Coronary artery (tissue), 2 donors: Measurements from ENCODE around the gene CARMIL3.

Experiments used
- DNase-seq: peaks from one replicate; pipeline ENCODE4 v3.0.0-alpha.2; 2017; ENCODE audit warnings: low spot score
- H3K27ac ChIP-seq, 2 donors: fragments of 200-600 bp; sonication (generic); one replicate each; pipeline ENCODE4 v1.5.1; 2016 to 2019
- H3K4me3 ChIP-seq: fragments of 200-600 bp; sonication (generic); 2 replicates; pipeline ENCODE4 v1.5.1; 2016; ENCODE audit warnings: mild to moderate bottlenecking, moderate library complexity
- TF ChIP-seq, protein P1 (sequence below): fragments of 200-600 bp; sonication (generic); IDR thresholded peaks from one replicate; pipeline ENCODE4 v1.5.1; 2019; ENCODE audit warnings: antibody characterized with exemption

CARMIL3 gene

DNA sequence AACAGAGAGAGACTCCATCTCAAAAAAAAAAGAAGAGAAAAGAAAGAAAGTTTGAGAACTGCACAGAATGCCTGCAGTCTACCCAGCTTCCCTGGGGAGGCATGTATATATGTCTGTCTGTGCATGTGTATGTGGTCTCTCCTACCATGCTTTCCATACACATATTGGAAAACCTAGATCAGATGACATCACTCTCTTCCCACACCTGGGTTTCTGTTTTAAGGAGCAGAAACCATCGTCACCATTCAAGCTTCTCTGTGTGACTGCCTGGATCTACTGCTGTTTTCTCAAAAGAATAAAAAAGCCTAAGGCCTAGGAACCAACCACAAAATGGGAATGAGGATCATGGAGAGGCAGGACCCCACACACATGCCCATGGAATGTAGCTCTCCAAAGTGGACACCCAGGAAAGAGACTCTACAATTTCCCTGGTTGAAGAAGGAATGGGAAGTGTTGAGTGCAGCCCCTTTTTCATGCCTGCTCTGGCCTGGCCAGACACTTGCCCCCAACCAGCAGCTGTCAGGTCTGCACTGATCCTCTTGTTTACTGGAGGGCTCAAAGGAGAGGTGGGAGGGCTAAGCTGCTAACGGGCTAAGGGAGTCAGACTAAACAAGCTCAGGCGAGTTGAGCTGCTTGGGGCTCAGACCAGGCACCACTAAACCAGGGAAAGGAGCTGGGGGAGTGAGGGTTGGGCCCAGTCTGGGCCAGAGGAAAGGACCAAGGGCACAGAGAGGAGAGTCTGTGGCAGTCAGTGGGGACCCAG, 34.6 kb downstream of the CARMIL3 start:
- Histone ChIP-seq H3K4me3 (no peak overlapping the region), H3K27ac (no peak overlapping the region)
- TF ChIP-seq, protein P1, sequence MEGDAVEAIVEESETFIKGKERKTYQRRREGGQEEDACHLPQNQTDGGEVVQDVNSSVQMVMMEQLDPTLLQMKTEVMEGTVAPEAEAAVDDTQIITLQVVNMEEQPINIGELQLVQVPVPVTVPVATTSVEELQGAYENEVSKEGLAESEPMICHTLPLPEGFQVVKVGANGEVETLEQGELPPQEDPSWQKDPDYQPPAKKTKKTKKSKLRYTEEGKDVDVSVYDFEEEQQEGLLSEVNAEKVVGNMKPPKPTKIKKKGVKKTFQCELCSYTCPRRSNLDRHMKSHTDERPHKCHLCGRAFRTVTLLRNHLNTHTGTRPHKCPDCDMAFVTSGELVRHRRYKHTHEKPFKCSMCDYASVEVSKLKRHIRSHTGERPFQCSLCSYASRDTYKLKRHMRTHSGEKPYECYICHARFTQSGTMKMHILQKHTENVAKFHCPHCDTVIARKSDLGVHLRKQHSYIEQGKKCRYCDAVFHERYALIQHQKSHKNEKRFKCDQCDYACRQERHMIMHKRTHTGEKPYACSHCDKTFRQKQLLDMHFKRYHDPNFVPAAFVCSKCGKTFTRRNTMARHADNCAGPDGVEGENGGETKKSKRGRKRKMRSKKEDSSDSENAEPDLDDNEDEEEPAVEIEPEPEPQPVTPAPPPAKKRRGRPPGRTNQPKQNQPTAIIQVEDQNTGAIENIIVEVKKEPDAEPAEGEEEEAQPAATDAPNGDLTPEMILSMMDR: no peak
- DNase-seq: no peak

DNA sequence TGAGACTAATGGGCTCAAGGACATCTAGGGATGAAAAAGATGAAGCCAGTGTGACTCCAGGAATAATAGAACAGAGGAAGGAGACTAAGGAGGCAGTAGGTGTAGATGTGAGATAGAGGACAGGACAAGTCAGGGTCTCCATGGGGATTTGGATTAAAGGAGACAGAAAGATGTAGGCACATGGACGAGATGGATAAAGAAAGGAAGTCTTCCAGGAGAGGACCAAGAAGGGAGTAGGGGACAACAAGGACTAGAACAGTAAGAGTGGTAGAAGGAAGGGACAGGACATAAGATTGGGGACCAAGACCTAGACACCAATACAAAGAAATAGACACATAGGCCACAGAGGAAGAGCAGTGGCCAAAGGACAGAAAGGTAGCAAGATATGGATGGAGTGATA, 35.2 kb downstream of the CARMIL3 start:
- no peak for DNase-seq
- Histone ChIP-seq H3K27ac (no peak overlapping the region), H3K4me3 (no peak overlapping the region)
- TF ChIP-seq, protein P1: no peak

DNA sequence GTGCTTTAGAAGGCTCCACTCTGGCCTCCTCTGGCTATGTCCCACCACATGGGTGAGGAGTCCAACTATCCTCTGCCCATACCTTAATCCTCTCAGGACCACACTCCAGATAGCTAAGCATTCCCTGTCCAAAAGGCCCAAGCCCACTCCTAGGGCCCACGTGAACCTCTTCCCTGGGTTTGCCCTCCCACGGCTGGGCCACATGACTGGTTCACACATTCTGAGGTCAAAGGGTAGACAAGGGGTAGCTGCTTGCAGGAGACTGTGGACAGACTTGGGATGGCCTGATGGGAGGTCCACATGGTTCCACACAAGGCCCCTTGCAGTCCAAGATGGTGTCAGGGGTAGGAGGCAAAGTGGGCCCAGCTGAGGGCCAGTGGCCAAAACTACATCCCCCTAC, 36.3 kb downstream of the CARMIL3 start:
- Histone ChIP-seq H3K4me3 (no peak overlapping the region), H3K27ac (no peak overlapping the region)
- TF ChIP-seq, protein P1: no peak
- DNase-seq: no peak

DNA sequence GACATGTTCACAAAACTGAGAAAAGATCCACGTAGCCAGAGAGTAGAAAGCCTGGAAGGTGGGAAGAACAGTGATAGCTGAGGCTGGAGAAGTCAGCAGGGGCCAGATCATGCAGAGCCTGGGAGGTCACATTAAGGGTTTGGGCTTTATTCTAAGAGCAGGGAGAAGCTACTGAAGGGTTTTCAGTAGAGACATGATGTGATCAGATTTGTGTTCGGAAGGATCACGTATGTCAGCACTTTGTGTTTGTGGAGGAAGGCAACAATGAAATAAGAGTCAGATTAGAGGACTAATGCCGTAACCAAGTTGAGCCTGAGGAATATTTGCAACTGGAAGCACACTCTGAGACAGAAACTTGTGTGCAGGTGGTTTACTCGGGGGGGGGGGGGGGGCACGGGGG, 38.1 kb downstream of the CARMIL3 start:
- no peak for DNase-seq
- TF ChIP-seq, protein P1: no peak
- Histone ChIP-seq H3K4me3 (no peak overlapping the region), H3K27ac (no peak overlapping the region)

DNA sequence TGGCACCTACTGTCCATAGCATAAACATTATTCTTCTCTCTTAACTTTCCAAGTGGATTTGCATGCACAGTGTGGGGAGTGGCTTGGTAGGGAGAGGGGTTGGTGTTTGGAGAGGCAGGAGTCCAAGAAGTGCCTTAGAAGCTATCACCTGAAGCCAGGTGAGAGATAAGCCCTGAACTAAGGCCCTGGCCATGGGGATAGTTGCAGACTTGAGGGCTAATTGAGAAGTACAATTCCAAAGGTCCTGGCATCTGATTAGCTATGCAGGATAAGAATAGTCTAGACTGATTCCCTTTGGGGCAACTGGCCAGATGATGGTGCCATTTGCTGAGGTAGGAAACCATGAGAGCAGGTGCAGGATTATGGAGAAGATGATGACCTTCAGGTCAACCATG, 40.3 kb downstream of the CARMIL3 start:
- H3K27ac ChIP-seq: peak overlapping the region in 1 of 2 donors; percentile 95
- no peak for DNase-seq

DNA sequence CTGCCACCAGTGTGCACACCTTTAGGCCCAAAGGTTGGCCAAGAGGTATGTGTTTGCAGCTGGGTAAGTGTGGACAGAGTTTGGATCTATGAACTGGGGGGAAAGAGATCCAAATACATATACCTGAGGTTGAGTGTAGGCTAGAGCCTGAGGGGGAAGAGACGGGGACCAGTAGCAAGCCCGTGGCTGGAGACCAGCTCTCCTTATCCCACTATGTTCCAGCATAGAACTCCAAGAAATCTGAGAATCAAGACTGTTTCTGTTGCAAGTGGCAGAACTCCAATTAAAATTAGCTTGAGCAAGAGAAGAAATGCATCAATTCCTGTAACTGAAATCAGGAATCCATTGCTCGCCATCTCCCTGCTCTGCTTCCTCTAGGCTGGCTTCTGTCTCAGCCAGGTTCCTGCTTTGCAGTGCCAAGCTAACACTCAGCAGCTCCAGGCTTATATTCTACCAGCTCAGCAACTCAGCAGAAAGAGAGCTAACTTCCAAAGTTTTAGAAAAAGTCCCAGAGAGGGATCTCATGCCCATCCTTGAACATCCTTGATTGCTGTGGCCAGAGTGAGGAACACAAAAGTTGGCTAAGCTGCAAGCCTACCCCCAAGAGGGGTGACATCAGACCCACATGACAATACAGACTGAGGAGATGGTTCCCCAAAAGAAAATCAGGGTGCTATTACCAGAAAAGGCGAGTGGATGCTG, 40.8 kb downstream of the CARMIL3 start:
- TF ChIP-seq, protein P1: no peak
- DNase-seq: no peak
- peak overlapping the region in 1 of 2 donors; percentile 95 for H3K27ac ChIP-seq
- no peak overlapping the region for H3K4me3 ChIP-seq

More for the DNA sequence above, 40.3 kb downstream of the CARMIL3 start:
- TF ChIP-seq, protein P1: no peak
- no peak overlapping the region for H3K4me3 ChIP-seq
